Neural cell (in vitro differentiated cells): ENCODE data around the gene DAPP1. TPM values are rescaled to one million over a fixed set of nuclear protein-coding genes. Genes with fewer than 3 reads are reported as not detected.

Source experiments
- H2AFZ ChIP-seq: fragments of 200-600, 300-800 bp; sonication (generic), shearing (Covaris generic); 2 replicates; pipeline ENCODE4 v1.6.0; 2014; ENCODE audit warnings: low read depth, mild to moderate bottlenecking, antibody characterized with exemption, low read length, moderate library complexity
- H3F3A ChIP-seq: fragments of 200-600 bp; shearing (Covaris generic); 2 replicates; pipeline ENCODE4 v1.6.1; 2016; ENCODE audit warnings: mild to moderate bottlenecking, moderate library complexity, mixed read lengths, antibody characterized with exemption, low read length; ENCODE audit not compliant: insufficient read depth, poor library complexity, severe bottlenecking
- H3K27ac ChIP-seq: fragments of 200-600, 300-800 bp; sonication (generic), shearing (Covaris generic); 2 replicates; pipeline ENCODE4 v1.5.1; 2014; ENCODE audit warnings: mild to moderate bottlenecking, low read length, moderate library complexity
- H3K27me3 ChIP-seq: fragments of 300-800, 200-600 bp; sonication (generic), shearing (Covaris generic); 2 replicates; pipeline ENCODE4 v1.6.0; 2014; ENCODE audit warnings: mild to moderate bottlenecking, low read depth, low read length, moderate library complexity; ENCODE audit not compliant: insufficient read depth
- H3K36me3 ChIP-seq: fragments of 300-800, 200-600 bp; sonication (generic), shearing (Covaris generic); 2 replicates; pipeline ENCODE4 v1.5.1; 2014; ENCODE audit warnings: mild to moderate bottlenecking, antibody characterized with exemption, low read length, moderate library complexity; ENCODE audit not compliant: insufficient read depth
- H3K4me2 ChIP-seq: fragments of 300-800, 200-600 bp; sonication (generic), shearing (Covaris generic); 2 replicates; pipeline ENCODE4 v1.6.0; 2014; ENCODE audit warnings: mild to moderate bottlenecking, low read length
- H3K4me3 ChIP-seq: fragments of 300-800, 200-600 bp; sonication (generic), shearing (Covaris generic); 2 replicates; pipeline ENCODE4 v1.5.1; 2014; ENCODE audit warnings: mild to moderate bottlenecking, low read length, moderate library complexity
- H3K79me2 ChIP-seq: fragments of 200-600 bp; shearing (Covaris generic); replicated peaks from 2 replicates; pipeline ENCODE4 v1.6.0; 2014; ENCODE audit warnings: mild to moderate bottlenecking, low read length, moderate library complexity; ENCODE audit not compliant: insufficient read depth
- H3K9ac ChIP-seq: fragments of 300-800, 200-600 bp; sonication (generic), shearing (Covaris generic); 2 replicates; pipeline ENCODE4 v1.6.1; 2016; ENCODE audit warnings: mild to moderate bottlenecking, low read length, mixed read lengths
- H3K9me2 ChIP-seq: fragments of 200-600 bp; shearing (Covaris generic); 2 replicates; pipeline ENCODE4 v1.6.1; 2016; ENCODE audit warnings: mild to moderate bottlenecking, low read length, mixed read lengths; ENCODE audit not compliant: insufficient read depth
- H3K9me3 ChIP-seq: fragments of 200-600, 300-800 bp; sonication (generic), shearing (Covaris generic); 2 replicates; pipeline ENCODE4 v1.6.1; 2016; ENCODE audit warnings: mild to moderate bottlenecking, mixed run types, low read length, moderate library complexity, mixed read lengths
- H4K20me1 ChIP-seq: fragments of 200-600 bp; shearing (Covaris generic); 2 replicates; pipeline ENCODE4 v1.6.1; 2016; ENCODE audit warnings: mild to moderate bottlenecking, mixed run types; ENCODE audit not compliant: insufficient read depth
- CTCF ChIP-seq: fragments of 450-650 bp; IDR thresholded peaks from 2 replicates; pipeline ENCODE4 v1.5.1; 2014; ENCODE audit warnings: antibody characterized with exemption, mild to moderate bottlenecking, moderate library complexity; ENCODE audit not compliant: poor library complexity, severe bottlenecking
- EP300 ChIP-seq: fragments of 450-650 bp; conservative IDR thresholded peaks from 2 replicates; pipeline ENCODE4 v1.6.1; 2014; ENCODE audit warnings: antibody characterized with exemption, mild to moderate bottlenecking, moderate library complexity; ENCODE audit not compliant: poor library complexity, severe bottlenecking
- EZH2 ChIP-seq: fragments of 200-600, 300-800 bp; shearing (Covaris generic), sonication (generic); IDR thresholded peaks from 2 replicates; pipeline ENCODE4 v1.6.1; 2014; ENCODE audit warnings: antibody characterized with exemption, low read length, borderline replicate concordance, mild to moderate bottlenecking; ENCODE audit not compliant: insufficient read depth, poor library complexity, severe bottlenecking
- MXI1 ChIP-seq: fragments of 450-650 bp; conservative IDR thresholded peaks from 2 replicates; pipeline ENCODE4 v1.6.1; 2014; ENCODE audit warnings: antibody characterized with exemption, mild to moderate bottlenecking; ENCODE audit not compliant: poor library complexity, severe bottlenecking
- POLR2AphosphoS5 ChIP-seq: IDR thresholded peaks from 2 replicates; pipeline ENCODE4 v1.6.1; 2012
- RAD21 ChIP-seq: fragments of 450-650 bp; conservative IDR thresholded peaks from 2 replicates; pipeline ENCODE4 v1.6.1; 2014; ENCODE audit warnings: antibody characterized with exemption, mild to moderate bottlenecking, moderate library complexity
- REST ChIP-seq: IDR thresholded peaks from 2 replicates; pipeline ENCODE4 v1.6.1; 2012; ENCODE audit warnings: borderline replicate concordance
- SMC3 ChIP-seq: fragments of 450-650 bp; conservative IDR thresholded peaks from 2 replicates; pipeline ENCODE4 v1.6.1; 2014; ENCODE audit warnings: antibody characterized with exemption, mild to moderate bottlenecking, moderate library complexity; ENCODE audit not compliant: poor library complexity
- TAF1 ChIP-seq: IDR thresholded peaks from 2 replicates; pipeline ENCODE4 v1.6.1; 2012; ENCODE audit warnings: low read depth
- polyA plus RNA-seq: library from polyadenylated mRNA; depleted of rRNA; stranded (reverse); fragments of >200 nt; gene quantifications from 2 replicates; pipeline ENCODE4 v1.2.3, GENCODE V29; 2014

The DAPP1 gene
- polyA plus RNA-seq, 1 donor from 2014 or later, result not detected

GRCh38 chr4:99878604-99879003, 62.0 kb downstream of the DAPP1 start:
- TF ChIP-seq POLR2AphosphoS5, result no peak
- TF ChIP-seq SMC3, result no peak
- no peak for TF ChIP-seq CTCF
- no peak for TF ChIP-seq REST
- TF ChIP-seq RAD21, result no peak
- no peak for TF ChIP-seq TAF1
- TF ChIP-seq MXI1, result no peak
- no peak for TF ChIP-seq EZH2
- TF ChIP-seq EP300, result no peak
- Histone ChIP-seq H3K79me2 (no peaks in the 10 kb centered on the region), H3K9me3 (no peaks in the 10 kb centered on the region), H2AFZ (no peak overlapping the region), H3K9ac (no peak overlapping the region), H3K4me3 (no peak overlapping the region), H3K27ac (no peak overlapping the region), H3K4me2 (no peak overlapping the region), H3K27me3 (no peaks in the 10 kb centered on the region), H3K36me3 (peaks cover 14% of the 10 kb centered on the region), H3K9me2 (no peaks in the 10 kb centered on the region), H3F3A (no peaks in the 10 kb centered on the region), H4K20me1 (no peaks in the 10 kb centered on the region)

DNA sequence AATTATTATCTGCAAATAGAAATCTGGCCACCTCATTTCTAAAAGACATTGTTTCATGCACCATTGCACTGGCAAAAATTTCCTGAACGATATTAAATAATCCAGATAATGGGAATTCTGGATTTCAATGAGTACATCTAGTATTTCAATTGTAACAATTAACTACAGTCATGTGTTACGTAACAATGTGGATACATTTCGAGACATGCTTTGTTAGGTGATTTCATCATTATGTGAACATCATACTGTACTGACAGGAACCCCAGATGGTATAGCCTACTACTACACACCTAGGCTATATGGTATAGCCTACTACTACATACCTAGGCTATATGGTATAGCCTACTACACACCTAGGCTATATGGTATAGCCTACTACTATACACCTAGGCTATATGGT, 62.8 kb downstream of the DAPP1 start:
- Histone ChIP-seq H3K9ac (no peak overlapping the region), H3F3A (no peaks in the 10 kb centered on the region), H3K27ac (no peak overlapping the region), H3K9me2 (no peaks in the 10 kb centered on the region), H3K27me3 (no peaks in the 10 kb centered on the region), H3K9me3 (no peaks in the 10 kb centered on the region), H3K4me2 (no peak overlapping the region), H3K4me3 (no peak overlapping the region), H3K36me3 (peaks cover 14% of the 10 kb centered on the region), H4K20me1 (no peaks in the 10 kb centered on the region), H2AFZ (no peak overlapping the region), H3K79me2 (no peaks in the 10 kb centered on the region)
- no peak for TF ChIP-seq TAF1
- no peak for TF ChIP-seq MXI1
- TF ChIP-seq POLR2AphosphoS5, result no peak
- TF ChIP-seq REST, result no peak
- no peak for TF ChIP-seq EZH2
- TF ChIP-seq EP300, result no peak
- no peak for TF ChIP-seq SMC3
- no peak for TF ChIP-seq RAD21
- TF ChIP-seq CTCF, result no peak
